ENCODE measurements around the gene PARD3. TPM values are rescaled to one million over a fixed set of nuclear protein-coding genes. Genes with fewer than 3 reads are reported as not detected.
"Not testable (repeated sequence)": the region's sequence is repeated elsewhere in the genome, so short reads cannot be mapped to it uniquely, and the experiment has no call there.

PARD3 gene
- total RNA-seq, 2 experiments from 2014 or later, result 0.93 to 1.2 TPM

GRCh38 chr10:34804306-34804705 is 10.8 kb downstream of the PARD3 start:
- H3K9me3 Mint-ChIP-seq, result no peaks in the 10 kb centered on the region
- intact Hi-C loops (cut with micrococcal nuclease), result no loop called here
- ChIA-PET CTCF (no interaction called here), POLR2A (no interaction called here)
- no peak overlapping the region for H3K4me3 Mint-ChIP-seq
- no peak overlapping the region for H3K27ac Mint-ChIP-seq
- DNase-seq, result no peak
- H3K36me3 Mint-ChIP-seq, result no peaks in the 10 kb centered on the region
- peaks cover 2% of the 10 kb centered on the region for H3K4me1 Mint-ChIP-seq (ENCODE audit: low read depth)
- H3K27me3 Mint-ChIP-seq, result peaks cover 11% of the 10 kb centered on the region

DNA sequence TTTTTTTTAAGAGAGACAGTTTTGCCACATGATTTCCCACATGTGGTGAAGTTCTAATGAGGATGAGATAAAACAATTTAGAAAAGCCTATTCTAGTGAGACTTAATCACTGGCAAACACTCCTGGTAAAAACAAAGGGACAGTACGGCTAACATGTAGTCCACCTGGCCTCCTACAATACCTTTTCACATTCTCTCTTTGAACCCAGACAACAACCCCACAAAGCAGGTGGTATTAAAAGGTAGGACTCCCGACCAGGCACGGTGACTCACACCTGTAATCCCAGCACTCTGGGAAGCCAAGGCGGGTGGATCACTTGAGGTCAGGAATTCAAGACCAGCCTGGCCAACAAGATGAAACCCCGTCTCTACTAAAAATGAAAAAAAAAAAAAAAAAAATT is 12.4 kb downstream of the PARD3 start:
- no peak for DNase-seq
- Mint-ChIP-seq H3K4me1 (ENCODE audit: low read depth) (no peaks in the 10 kb centered on the region), H3K27ac (no peak overlapping the region), H3K4me3 (no peak overlapping the region), H3K36me3 (no peaks in the 10 kb centered on the region), H3K9me3 (no peaks in the 10 kb centered on the region), H3K27me3 (no peaks in the 10 kb centered on the region)
- intact Hi-C loops (cut with micrococcal nuclease), result no loop called here
- ChIA-PET POLR2A (no interaction called here), CTCF (interaction anchor here (0.6 kb wide), 2 partner anchors 63 to 218 kb away, joined by 3 to 7 read pairs; no protein-coding TSS in a partner anchor)

GRCh38 chr10:34801097-34801733 is 13.9 kb downstream of the PARD3 start:
- H3K4me1 Mint-ChIP-seq (ENCODE audit: low read depth), result no peaks in the 10 kb centered on the region
- H3K9me3 Mint-ChIP-seq, result no peaks in the 10 kb centered on the region
- intact Hi-C loops (cut with micrococcal nuclease), result no loop called here
- CTCF ChIA-PET, result no interaction called here
- no peak for DNase-seq
- POLR2A ChIA-PET, result no interaction called here
- no peak overlapping the region for H3K27ac Mint-ChIP-seq
- H3K4me3 Mint-ChIP-seq, result no peak overlapping the region
- no peaks in the 10 kb centered on the region for H3K27me3 Mint-ChIP-seq
- H3K36me3 Mint-ChIP-seq, result no peaks in the 10 kb centered on the region

- intact Hi-C loops (cut with micrococcal nuclease), result no loop called here
- no peaks in the 10 kb centered on the region for H3K9me3 Mint-ChIP-seq
- H3K36me3 Mint-ChIP-seq, result no peaks in the 10 kb centered on the region
- no peaks in the 10 kb centered on the region for H3K4me1 Mint-ChIP-seq (ENCODE audit: low read depth)
- POLR2A ChIA-PET, result no interaction called here
- H3K27me3 Mint-ChIP-seq, result no peaks in the 10 kb centered on the region
- H3K27ac Mint-ChIP-seq, result no peak overlapping the region
- no peak for DNase-seq
- H3K4me3 Mint-ChIP-seq, result no peak overlapping the region
- CTCF ChIA-PET, result no interaction called here
These were observed 14.5 kb downstream of the PARD3 start for GRCh38 chr10:34800624-34801023.

GRCh38 chr10:34798654-34799053 is 16.4 kb downstream of the PARD3 start:
- CTCF ChIA-PET, result no interaction called here
- Mint-ChIP-seq H3K4me3 (no peak overlapping the region), H3K4me1 (ENCODE audit: low read depth) (no peaks in the 10 kb centered on the region), H3K27me3 (no peaks in the 10 kb centered on the region), H3K27ac (no peak overlapping the region), H3K36me3 (no peaks in the 10 kb centered on the region), H3K9me3 (no peaks in the 10 kb centered on the region)
- POLR2A ChIA-PET, result no interaction called here
- DNase-seq, result no peak
- intact Hi-C loops (cut with micrococcal nuclease), result no loop called here

DNA sequence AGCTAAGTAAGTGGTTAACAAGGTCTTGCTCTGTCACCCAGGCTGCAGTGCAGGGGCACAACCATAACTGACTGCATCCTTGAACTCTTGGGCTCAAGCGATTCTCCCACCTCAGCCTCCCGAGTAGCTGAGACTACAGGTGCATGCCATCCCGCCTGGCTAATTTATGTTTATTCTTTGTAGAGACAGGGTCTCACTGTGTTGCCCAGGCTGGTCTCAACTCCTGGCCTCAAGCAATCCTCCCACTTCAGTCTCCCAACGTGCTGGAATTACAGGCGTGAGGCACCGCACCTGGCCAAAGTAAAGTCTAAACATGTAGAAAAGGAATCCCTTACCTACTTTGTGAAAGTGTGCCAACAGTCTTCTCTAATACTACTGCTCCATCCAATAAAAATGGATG is 17.9 kb downstream of the PARD3 start:
- ChIA-PET POLR2A (no interaction called here), CTCF (no interaction called here)
- no peaks in the 10 kb centered on the region for H3K27me3 Mint-ChIP-seq

GRCh38 chr10:34796133-34796532 is 19.0 kb downstream of the PARD3 start:
- no peak for DNase-seq
- intact Hi-C loops (cut with micrococcal nuclease), result no loop called here
- H3K27me3 Mint-ChIP-seq, result no peaks in the 10 kb centered on the region
- POLR2A ChIA-PET, result no interaction called here
- no peaks in the 10 kb centered on the region for H3K36me3 Mint-ChIP-seq
- no peak overlapping the region for H3K27ac Mint-ChIP-seq
- H3K9me3 Mint-ChIP-seq, result no peaks in the 10 kb centered on the region
- no peak overlapping the region for H3K4me3 Mint-ChIP-seq
- CTCF ChIA-PET, result no interaction called here
- no peaks in the 10 kb centered on the region for H3K4me1 Mint-ChIP-seq (ENCODE audit: low read depth)

More for the DNA sequence above, 17.9 kb downstream of the PARD3 start:
- Mint-ChIP-seq H3K9me3 (no peaks in the 10 kb centered on the region), H3K4me1 (ENCODE audit: low read depth) (no peaks in the 10 kb centered on the region), H3K4me3 (no peak overlapping the region), H3K27ac (no peak overlapping the region), H3K36me3 (no peaks in the 10 kb centered on the region)
- no peak for DNase-seq
- intact Hi-C loops (cut with micrococcal nuclease), result no loop called here

DNA sequence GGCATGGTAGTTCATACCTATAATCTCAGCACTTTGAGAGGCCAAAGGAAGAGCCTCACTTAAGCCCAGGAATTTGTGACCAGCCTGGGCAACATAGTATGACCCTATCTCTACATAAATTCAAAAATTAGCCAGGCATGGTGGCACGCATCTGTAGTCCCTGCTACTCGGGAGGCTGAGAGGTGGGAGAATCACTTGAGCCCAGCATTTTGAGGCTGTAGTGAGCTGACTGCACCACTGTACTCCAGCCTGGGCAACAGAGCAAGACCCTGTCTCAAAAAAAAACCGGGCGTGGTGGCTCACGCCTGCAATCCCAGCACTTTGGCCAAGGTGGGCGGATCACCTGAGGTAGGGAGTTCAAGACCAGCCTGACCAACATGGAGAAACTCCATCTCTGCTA is 19.8 kb downstream of the PARD3 start:
- ChIA-PET POLR2A (no interaction called here), CTCF (no interaction called here)
- no peaks in the 10 kb centered on the region for H3K36me3 Mint-ChIP-seq
- H3K27me3 Mint-ChIP-seq, result no peaks in the 10 kb centered on the region
- no peak for DNase-seq
- intact Hi-C loops (cut with micrococcal nuclease), result no loop called here
- no peaks in the 10 kb centered on the region for H3K9me3 Mint-ChIP-seq
- no peak overlapping the region for H3K4me3 Mint-ChIP-seq
- H3K4me1 Mint-ChIP-seq (ENCODE audit: low read depth), result no peaks in the 10 kb centered on the region
- H3K27ac Mint-ChIP-seq, result no peak overlapping the region

- Mint-ChIP-seq H3K4me1 (ENCODE audit: low read depth) (no peaks in the 10 kb centered on the region), H3K9me3 (no peaks in the 10 kb centered on the region), H3K27me3 (no peaks in the 10 kb centered on the region), H3K36me3 (no peaks in the 10 kb centered on the region), H3K4me3 (no peak overlapping the region), H3K27ac (no peak overlapping the region)
- ChIA-PET POLR2A (no interaction called here), CTCF (no interaction called here)
- no peak for DNase-seq
- intact Hi-C loops (cut with micrococcal nuclease), result no loop called here
These were observed 20.3 kb downstream of the PARD3 start for GRCh38 chr10:34794835-34795234.

DNA sequence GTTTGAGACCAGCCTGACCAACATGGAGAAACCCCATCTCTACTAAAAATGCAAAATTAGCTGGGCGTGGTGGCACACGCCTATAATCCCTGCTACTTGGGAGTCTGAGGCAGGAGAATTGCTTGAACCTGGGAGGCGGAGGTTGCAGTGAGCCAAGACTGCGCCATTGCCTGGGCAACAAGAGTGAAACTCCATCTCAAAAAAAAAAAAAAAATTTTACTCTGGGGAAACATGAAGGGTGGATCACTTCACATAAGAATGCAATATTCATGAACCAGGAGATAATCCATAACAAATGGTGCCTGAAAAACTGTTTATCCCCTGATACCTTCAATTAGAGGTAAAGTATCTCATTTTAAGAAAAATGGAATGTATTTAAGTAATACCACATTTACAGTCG is 21.5 kb downstream of the PARD3 start:
- H3K27me3 Mint-ChIP-seq; DNase-seq; intact Hi-C loops (cut with micrococcal nuclease); H3K27ac Mint-ChIP-seq; CTCF ChIA-PET; H3K9me3 Mint-ChIP-seq; H3K4me3 Mint-ChIP-seq; POLR2A ChIA-PET; H3K36me3 Mint-ChIP-seq; H3K4me1 Mint-ChIP-seq (ENCODE audit: low read depth): not testable (repeated sequence)

DNA sequence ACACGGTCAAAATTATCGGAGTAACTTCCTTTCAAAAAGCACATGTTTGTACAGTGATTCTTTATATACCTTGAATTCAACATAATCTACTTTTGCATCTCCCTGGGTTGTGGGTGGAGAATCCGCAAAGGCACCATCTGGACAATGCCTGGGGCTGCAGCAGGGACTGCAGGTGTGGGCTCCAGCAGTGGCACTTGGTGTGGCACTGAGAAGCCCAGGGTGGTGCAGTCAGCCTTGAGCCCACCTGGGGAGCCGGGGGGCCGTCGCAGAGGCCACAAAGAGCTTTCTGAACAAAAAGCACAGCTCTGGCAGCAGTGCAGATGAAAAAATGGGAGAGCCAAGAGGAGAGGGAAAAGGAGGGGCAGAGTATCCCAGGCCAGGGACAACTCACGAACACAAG is 22.2 kb downstream of the PARD3 start:
- peaks cover 3% of the 10 kb centered on the region for H3K27me3 Mint-ChIP-seq
- no peaks in the 10 kb centered on the region for H3K9me3 Mint-ChIP-seq
- ChIA-PET POLR2A (no interaction called here), CTCF (no interaction called here)
- H3K27ac Mint-ChIP-seq, result no peak overlapping the region
- H3K36me3 Mint-ChIP-seq, result no peaks in the 10 kb centered on the region
- intact Hi-C loops (cut with micrococcal nuclease), result no loop called here
- no peak for DNase-seq
- no peak overlapping the region for H3K4me3 Mint-ChIP-seq
- no peaks in the 10 kb centered on the region for H3K4me1 Mint-ChIP-seq (ENCODE audit: low read depth)

- intact Hi-C loops (cut with micrococcal nuclease), result no loop called here
- Mint-ChIP-seq H3K36me3 (no peaks in the 10 kb centered on the region), H3K4me3 (no peak overlapping the region), H3K27ac (no peak overlapping the region), H3K9me3 (no peaks in the 10 kb centered on the region), H3K4me1 (ENCODE audit: low read depth) (no peaks in the 10 kb centered on the region), H3K27me3 (peaks cover 3% of the 10 kb centered on the region)
- DNase-seq, result no peak
- CTCF ChIA-PET, result interaction anchor here (0.5 kb wide), 1 partner anchor 119 kb away, joined by 3 read pairs; no protein-coding TSS in a partner anchor
- POLR2A ChIA-PET, result no interaction called here
These were observed 23.1 kb downstream of the PARD3 start for GRCh38 chr10:34791947-34792346.

DNA sequence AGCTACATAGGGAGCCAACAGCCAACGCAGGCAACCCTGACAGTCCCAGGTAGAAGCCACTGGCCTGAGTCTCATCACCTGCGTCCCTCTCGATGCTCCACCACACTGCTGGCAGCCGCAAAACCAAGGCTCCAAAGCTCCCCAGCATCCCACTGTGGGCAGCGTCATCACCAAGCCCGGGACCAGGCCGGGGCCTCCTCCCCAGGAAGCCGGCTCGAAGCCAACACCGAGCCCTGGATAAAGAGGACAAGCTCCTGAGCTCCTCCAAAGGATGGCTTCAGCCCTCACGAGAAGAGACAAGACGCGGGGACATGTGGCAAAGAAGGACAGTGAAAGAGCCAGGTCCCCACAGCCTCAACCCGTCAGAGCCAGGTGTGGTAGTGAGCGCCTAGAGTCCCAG is 23.9 kb downstream of the PARD3 start:
- H3K27ac Mint-ChIP-seq, result no peak overlapping the region
- H3K4me3 Mint-ChIP-seq, result no peak overlapping the region
- POLR2A ChIA-PET, result no interaction called here
- intact Hi-C loops (cut with micrococcal nuclease), result no loop called here
- DNase-seq, result no peak
- no peaks in the 10 kb centered on the region for H3K9me3 Mint-ChIP-seq
- H3K4me1 Mint-ChIP-seq (ENCODE audit: low read depth), result no peaks in the 10 kb centered on the region
- H3K36me3 Mint-ChIP-seq, result no peaks in the 10 kb centered on the region
- peaks cover 3% of the 10 kb centered on the region for H3K27me3 Mint-ChIP-seq
- CTCF ChIA-PET, result interaction anchor here (0.5 to 0.6 kb wide), 2 partner anchors 118 to 773 kb away, joined by 3 read pairs; no protein-coding TSS in a partner anchor
